Lower leg skin (tissue), 3 donors: ENCODE measurements around the gene CCT7.

Experiments used
- POLR2A ChIP-seq, 2 donors: fragments of 450-650 bp; IDR thresholded peaks; one replicate each; pipeline ENCODE4 v1.6.1; 2016 to 2017; ENCODE audit warnings: antibody characterized with exemption in 2 of 2, mild to moderate bottlenecking in 1 of 2, moderate library complexity in 1 of 2
- TF ChIP-seq, protein P1 (sequence below), 3 donors: fragments of 450-650 bp; IDR thresholded peaks; one replicate each; pipeline ENCODE4 v1.5.1; 2016; ENCODE audit warnings: antibody characterized with exemption in 3 of 3, mild to moderate bottlenecking in 3 of 3, moderate library complexity in 2 of 3

DNA sequence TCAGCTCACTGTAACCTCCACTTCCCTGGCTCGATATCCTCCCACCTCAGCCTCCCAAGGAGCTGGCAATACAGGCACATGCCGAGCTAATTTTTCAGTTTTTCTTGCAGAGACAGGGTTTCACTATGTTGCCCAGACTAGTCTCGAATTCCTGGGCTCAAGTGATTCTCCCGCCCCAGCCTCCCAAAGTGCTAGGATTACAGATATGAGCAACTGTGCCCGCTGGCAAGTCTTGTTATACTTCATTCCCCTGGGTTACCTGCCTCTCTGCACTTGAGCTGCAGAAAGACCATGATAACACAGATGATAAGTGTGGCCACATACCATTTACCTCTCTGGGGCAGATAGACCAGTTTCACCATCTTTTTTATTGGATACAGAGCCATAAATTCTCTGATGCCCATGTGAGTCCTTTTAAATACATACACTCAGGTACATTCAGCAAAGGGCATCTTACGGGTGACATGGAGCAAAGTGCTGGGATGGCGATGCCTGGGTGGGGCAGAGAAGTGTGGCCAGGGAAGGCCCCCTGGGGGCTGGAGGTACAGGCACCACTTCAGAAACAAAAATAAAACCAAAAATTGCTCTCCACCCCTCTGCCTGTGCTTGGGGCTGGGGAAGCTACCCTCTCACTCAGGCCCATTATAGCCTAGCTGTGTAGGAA lies 20.4 kb downstream of the CCT7 start:
- TF ChIP-seq, protein P1, sequence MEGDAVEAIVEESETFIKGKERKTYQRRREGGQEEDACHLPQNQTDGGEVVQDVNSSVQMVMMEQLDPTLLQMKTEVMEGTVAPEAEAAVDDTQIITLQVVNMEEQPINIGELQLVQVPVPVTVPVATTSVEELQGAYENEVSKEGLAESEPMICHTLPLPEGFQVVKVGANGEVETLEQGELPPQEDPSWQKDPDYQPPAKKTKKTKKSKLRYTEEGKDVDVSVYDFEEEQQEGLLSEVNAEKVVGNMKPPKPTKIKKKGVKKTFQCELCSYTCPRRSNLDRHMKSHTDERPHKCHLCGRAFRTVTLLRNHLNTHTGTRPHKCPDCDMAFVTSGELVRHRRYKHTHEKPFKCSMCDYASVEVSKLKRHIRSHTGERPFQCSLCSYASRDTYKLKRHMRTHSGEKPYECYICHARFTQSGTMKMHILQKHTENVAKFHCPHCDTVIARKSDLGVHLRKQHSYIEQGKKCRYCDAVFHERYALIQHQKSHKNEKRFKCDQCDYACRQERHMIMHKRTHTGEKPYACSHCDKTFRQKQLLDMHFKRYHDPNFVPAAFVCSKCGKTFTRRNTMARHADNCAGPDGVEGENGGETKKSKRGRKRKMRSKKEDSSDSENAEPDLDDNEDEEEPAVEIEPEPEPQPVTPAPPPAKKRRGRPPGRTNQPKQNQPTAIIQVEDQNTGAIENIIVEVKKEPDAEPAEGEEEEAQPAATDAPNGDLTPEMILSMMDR (IDR thresholded peaks at IDR 0.05): no peak
- no peak for TF ChIP-seq POLR2A (IDR thresholded peaks at IDR 0.05)
